B cell (primary cell): ENCODE results near the gene SMIM10L2A. TPM values are rescaled to one million over a fixed set of nuclear protein-coding genes. Genes with fewer than 3 reads are reported as not detected.

Source experiments
- ATAC-seq: fragments of 200-7000 bp; cut with Tn5 transposase; one replicate; pipeline ENCODE4 v1.10.0; 2021; ENCODE audit warnings: low read depth, mild to moderate bottlenecking, moderate number of reproducible peaks, moderate library complexity
- CTCF ChIA-PET: fragments of 350-600 bp; sonication (Branson Sonifier 250); formaldehyde crosslinking; loops from one replicate; lab custom pipeline; 2021; ENCODE audit warnings: antibody characterized with exemption, inconsistent platforms; lab: Charles Lee
- POLR2A ChIA-PET: fragments of 350-600 bp; sonication (Branson Sonifier 250); formaldehyde crosslinking; loops from one replicate; lab custom pipeline; 2021; ENCODE audit warnings: antibody characterized with exemption; lab: Charles Lee
- DNase-seq: peaks from one replicate; pipeline ENCODE4 v3.0.0; 2013
- H2AFZ ChIP-seq: 2 replicates; pipeline ENCODE4 v1.6.1; 2012; ENCODE audit warnings: mild to moderate bottlenecking, low read depth, low read length; ENCODE audit not compliant: insufficient read depth, poor library complexity, severe bottlenecking
- H3K27ac ChIP-seq, 2 donors: 1 replicate in 1 of 2; 2 replicates in 1 of 2; pipeline ENCODE4 v1.5.1; 2012 to 2013; ENCODE audit warnings: low read length in 2 of 2, mild to moderate bottlenecking in 2 of 2, moderate library complexity in 1 of 2
- H3K27me3 ChIP-seq, 4 experiments: fragments of 200-600 bp in 1 of 4; sonication (generic) in 1 of 4; replicated peaks in 1 of 4; 1 replicate in 2 of 4; 2 replicates in 2 of 4; pipeline versions ENCODE4 v1.6.1 to v1.7.0; 2013 to 2016; ENCODE audit warnings: low read length in 3 of 4, mild to moderate bottlenecking in 2 of 4, mixed read lengths in 1 of 4, moderate library complexity in 1 of 4; ENCODE audit not compliant: insufficient read depth in 4 of 4, control insufficient read depth in 3 of 4; ENCODE audit errors: control extremely low read depth in 1 of 4
- H3K36me3 ChIP-seq, 2 experiments: replicated peaks in 1 of 2; 1 replicate in 1 of 2; 2 replicates in 1 of 2; pipeline versions ENCODE4 v1.6.1 to v1.7.1; 2013; ENCODE audit warnings: low read length in 1 of 2; ENCODE audit not compliant: insufficient read depth in 2 of 2, control insufficient read depth in 1 of 2; ENCODE audit errors: control extremely low read depth in 1 of 2, extremely low read depth in 1 of 2
- H3K4me1 ChIP-seq, 2 donors: fragments of 200-600 bp in 1 of 2; sonication (generic) in 1 of 2; 1 replicate in 1 of 2; 2 replicates in 1 of 2; pipeline versions ENCODE4 v1.5.1 to v1.6.1; 2013 to 2017; ENCODE audit warnings: low read length in 2 of 2; ENCODE audit not compliant: control insufficient read depth in 2 of 2, insufficient read depth in 2 of 2
- H3K4me2 ChIP-seq: replicated peaks from 2 replicates; pipeline ENCODE3; 2012; ENCODE audit warnings: mild to moderate bottlenecking, low read depth, low read length; ENCODE audit not compliant: poor library complexity, severe bottlenecking
- H3K4me3 ChIP-seq, 5 experiments: fragments of 200-600 bp in 1 of 5; sonication (generic) in 1 of 5; 1 replicate in 3 of 5; 2 replicates in 2 of 5; pipeline versions ENCODE4 v1.5.1 to v1.7.0; 2011 to 2016; ENCODE audit warnings: low read length in 4 of 5, mild to moderate bottlenecking in 4 of 5, low read depth in 2 of 5, control low read depth in 1 of 5, moderate library complexity in 1 of 5; ENCODE audit not compliant: insufficient read depth in 1 of 5; ENCODE audit errors: control extremely low read depth in 1 of 5, extremely low read depth in 1 of 5
- H3K79me2 ChIP-seq: fragments of 200-600 bp; sonication (generic); one replicate; pipeline ENCODE4 v1.6.0; 2016; ENCODE audit warnings: low read length; ENCODE audit not compliant: control insufficient read depth, insufficient read depth
- H3K9ac ChIP-seq: fragments of 200-600 bp; sonication (generic); 2 replicates; pipeline ENCODE4 v1.6.1; 2017; ENCODE audit warnings: mild to moderate bottlenecking, low read length, moderate library complexity
- H3K9me3 ChIP-seq, 3 donors: one replicate each; pipeline versions ENCODE4 v1.6.1 to v1.7.1; 2013; ENCODE audit warnings: low read length in 2 of 3; ENCODE audit not compliant: control insufficient read depth in 2 of 3, insufficient read depth in 1 of 3; ENCODE audit errors: control extremely low read depth in 1 of 3
- H4K20me1 ChIP-seq: 2 replicates; pipeline ENCODE4 v1.6.0; 2012; ENCODE audit warnings: mild to moderate bottlenecking, low read length; ENCODE audit not compliant: insufficient read depth, control insufficient read depth, poor library complexity, severe bottlenecking
- H3K27ac Mint-ChIP-seq: one replicate; pipeline ENCODE4 v1.8.0; 2021; ENCODE audit warnings: mixed read lengths
- H3K27me3 Mint-ChIP-seq: one replicate; pipeline ENCODE4 v1.8.0; 2021; ENCODE audit warnings: mixed read lengths
- H3K4me1 Mint-ChIP-seq: one replicate; pipeline ENCODE4 v1.8.0; 2021; ENCODE audit warnings: mixed read lengths
- H3K4me3 Mint-ChIP-seq: one replicate; pipeline ENCODE4 v1.8.0; 2021; ENCODE audit warnings: mixed read lengths
- H3K9me3 Mint-ChIP-seq: one replicate; pipeline ENCODE4 v1.8.0; 2022; ENCODE audit warnings: mixed read lengths; ENCODE audit not compliant: insufficient read depth
- CTCF ChIP-seq: fragments of 200-600 bp; IDR thresholded peaks from one replicate; pipeline ENCODE4 v1.8.0; 2022; ENCODE audit warnings: antibody characterized with exemption, mild to moderate bottlenecking
- EZH2 ChIP-seq: IDR thresholded peaks from 2 replicates; pipeline ENCODE4 v1.6.1; 2012; ENCODE audit warnings: borderline replicate concordance, low read depth, mild to moderate bottlenecking, moderate library complexity, low read length; ENCODE audit not compliant: insufficient read depth, poor library complexity, severe bottlenecking
- WGBS: methylation state at CpG from one replicate; pipeline ENCODE4 v1.1.5; 2013; ENCODE audit warnings: missing lambda C conversion rate; ENCODE audit not compliant: insufficient coverage; 5-methylcytosine and 5-hydroxymethylcytosine counted together
- intact Hi-C: fragments of 100-400 bp; cut with micrococcal nuclease; formaldehyde crosslinking; loops from one replicate; pipeline ENCODE4 v1.10.0; 2022
- polyA plus RNA-seq: library from polyadenylated mRNA; depleted of rRNA; stranded (reverse); fragments of >200 nt; gene quantifications from 2 replicates; pipeline ENCODE4 v1.2.3, GENCODE V29; 2012
- total RNA-seq, 2 donors: library from RNA; stranded (reverse); fragments of 120-200 nt in 1 of 2; gene quantifications; 1 replicate in 1 of 2; 2 replicates in 1 of 2; pipeline versions ENCODE4 v1.2.3 to v1.2.4, GENCODE V29; 2013 to 2022

The SMIM10L2A gene
- total and polyA plus RNA-seq, 2 donors (not counting 1 experiment from before 2014, with no cell fraction given) = 0.25 to 0.76 TPM

GRCh38 chrX:135432881-135433521, 11.3 kb downstream of the SMIM10L2A start:
- H3K4me3 ChIP-seq = no peak overlapping the region
- no peaks in the 10 kb centered on the region for H4K20me1 ChIP-seq
- no peak overlapping the region for H3K4me2 ChIP-seq
- peaks cover 2% of the 10 kb centered on the region for H3K9me3 Mint-ChIP-seq
- 94% methylated on average over 19 of the region's 22 CpGs for WGBS
- no peak overlapping the region for H3K27ac ChIP-seq
- TF ChIP-seq CTCF = no peak
- no peak for TF ChIP-seq EZH2
- H3K4me3 Mint-ChIP-seq = no peak overlapping the region
- no peak overlapping the region for H3K9ac ChIP-seq
- ChIA-PET CTCF (no interaction called here), POLR2A (interaction anchor here (0.5 kb wide), 1 partner anchor 789 kb away, joined by 3 read pairs; no protein-coding TSS in a partner anchor)
- no peaks in the 10 kb centered on the region for H3K4me1 Mint-ChIP-seq
- intact Hi-C loops = no loop called here
- no peak for DNase-seq
- no peaks in the 10 kb centered on the region for H3K36me3 ChIP-seq
- H3K27ac Mint-ChIP-seq = no peak overlapping the region
- H3K27me3 Mint-ChIP-seq = peaks cover 13% of the 10 kb centered on the region
- no peaks in the 10 kb centered on the region for H3K4me1 ChIP-seq
- peaks cover 0 to 5% (median 0%) of the 10 kb centered on the region in 4 experiments for H3K27me3 ChIP-seq
- H3K79me2 ChIP-seq = no peaks in the 10 kb centered on the region
- H2AFZ ChIP-seq = no peak overlapping the region
- H3K9me3 ChIP-seq = peaks cover 0 to 3% (median 0%) of the 10 kb centered on the region in 3 donors
- ATAC-seq = no peak

- intact Hi-C loops = no loop called here
- Mint-ChIP-seq H3K27ac (no peak overlapping the region), H3K27me3 (peaks cover 13% of the 10 kb centered on the region), H3K4me1 (no peaks in the 10 kb centered on the region), H3K9me3 (peaks cover 2% of the 10 kb centered on the region), H3K4me3 (no peak overlapping the region)
- DNase-seq = no peak
- ChIA-PET CTCF (no interaction called here), POLR2A (interaction anchor here (0.5 kb wide), 1 partner anchor 789 kb away, joined by 3 read pairs; no protein-coding TSS in a partner anchor)
- no peaks in the 10 kb centered on the region for H4K20me1 ChIP-seq
- peaks cover 0 to 3% (median 0%) of the 10 kb centered on the region in 3 donors for H3K9me3 ChIP-seq
- no peak overlapping the region for H3K27ac ChIP-seq
- H3K36me3 ChIP-seq = no peaks in the 10 kb centered on the region
- 97% methylated on average over 32 of the region's 37 CpGs for WGBS
- no peak for ATAC-seq
- no peaks in the 10 kb centered on the region for H3K4me1 ChIP-seq
- H3K9ac ChIP-seq = no peak overlapping the region
- peaks cover 0 to 5% (median 0%) of the 10 kb centered on the region in 4 experiments for H3K27me3 ChIP-seq
- H3K4me3 ChIP-seq = no peak overlapping the region
- H2AFZ ChIP-seq = no peak overlapping the region
- no peak for TF ChIP-seq EZH2
- TF ChIP-seq CTCF = no peak
- no peak overlapping the region for H3K4me2 ChIP-seq
- H3K79me2 ChIP-seq = no peaks in the 10 kb centered on the region
These were observed 11.9 kb downstream of the SMIM10L2A start for GRCh38 chrX:135433531-135434257.
